Thoracic aorta endothelial cell (primary cell): ENCODE measurements around the gene MT1H. TPM values are rescaled to one million over a fixed set of nuclear protein-coding genes. Genes with fewer than 3 reads are reported as not detected.

ENCODE experiments used
- total RNA-seq: library from RNA; depleted of rRNA; stranded (reverse); fragments of >200 nt; gene quantifications from 2 replicates; pipeline ENCODE4 v1.2.3, GENCODE V29; 2012

MT1H gene
- total RNA-seq = not detected in 2 replicates

GRCh38 chr16:56669005-56669839 lies at the start of gene MT1H:
Gene MT1H (plus strand): TSS chr16:56669814. CDS start chr16:56669885, 71 bp downstream.

GRCh38 chr16:56625140-56625942 lies 44.3 kb upstream of the MT1H start, which contains the start of gene MT1E:
Gene MT1E (plus strand): TSS chr16:56625781. CDS start chr16:56625852, 71 bp downstream.

DNA sequence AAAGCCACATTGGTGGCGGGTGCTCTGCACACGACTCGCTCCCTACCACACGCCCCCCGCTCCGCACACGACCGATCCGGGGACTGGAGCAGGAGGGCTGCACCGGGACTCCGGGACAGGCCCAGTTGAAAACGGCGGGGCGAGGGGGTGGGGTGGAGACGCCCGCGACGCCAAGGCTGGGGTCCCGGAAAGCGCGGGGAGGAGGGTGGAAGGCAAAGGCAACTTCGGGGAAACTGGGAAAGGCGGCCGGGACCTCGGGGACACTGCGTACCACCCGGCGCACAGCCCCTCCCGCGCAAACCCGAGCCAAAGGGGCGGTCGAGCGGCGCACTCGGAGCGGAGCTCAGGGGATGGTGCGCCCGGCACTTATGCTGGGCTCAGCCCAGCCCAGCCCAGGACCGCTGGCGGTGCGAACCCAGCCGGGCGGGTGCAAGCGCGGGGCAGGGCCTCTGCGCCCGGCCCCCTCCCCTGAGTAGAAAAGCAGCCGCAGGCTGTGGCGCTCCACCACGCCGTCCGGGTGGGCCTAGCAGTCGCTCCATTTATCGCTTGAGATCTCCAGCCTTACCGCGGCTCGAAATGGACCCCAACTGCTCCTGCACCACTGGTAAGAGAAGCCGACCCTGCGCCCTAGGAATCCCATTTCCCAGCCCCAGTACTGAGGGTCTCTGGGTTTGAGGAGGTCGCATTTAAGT lies 37.3 kb upstream of the MT1H start, which contains the start of gene MT1M:
Gene MT1M (plus strand): TSS at position 504 of the 692 bp plus-strand sequence. CDS start 73 bp downstream, at position 577.

DNA sequence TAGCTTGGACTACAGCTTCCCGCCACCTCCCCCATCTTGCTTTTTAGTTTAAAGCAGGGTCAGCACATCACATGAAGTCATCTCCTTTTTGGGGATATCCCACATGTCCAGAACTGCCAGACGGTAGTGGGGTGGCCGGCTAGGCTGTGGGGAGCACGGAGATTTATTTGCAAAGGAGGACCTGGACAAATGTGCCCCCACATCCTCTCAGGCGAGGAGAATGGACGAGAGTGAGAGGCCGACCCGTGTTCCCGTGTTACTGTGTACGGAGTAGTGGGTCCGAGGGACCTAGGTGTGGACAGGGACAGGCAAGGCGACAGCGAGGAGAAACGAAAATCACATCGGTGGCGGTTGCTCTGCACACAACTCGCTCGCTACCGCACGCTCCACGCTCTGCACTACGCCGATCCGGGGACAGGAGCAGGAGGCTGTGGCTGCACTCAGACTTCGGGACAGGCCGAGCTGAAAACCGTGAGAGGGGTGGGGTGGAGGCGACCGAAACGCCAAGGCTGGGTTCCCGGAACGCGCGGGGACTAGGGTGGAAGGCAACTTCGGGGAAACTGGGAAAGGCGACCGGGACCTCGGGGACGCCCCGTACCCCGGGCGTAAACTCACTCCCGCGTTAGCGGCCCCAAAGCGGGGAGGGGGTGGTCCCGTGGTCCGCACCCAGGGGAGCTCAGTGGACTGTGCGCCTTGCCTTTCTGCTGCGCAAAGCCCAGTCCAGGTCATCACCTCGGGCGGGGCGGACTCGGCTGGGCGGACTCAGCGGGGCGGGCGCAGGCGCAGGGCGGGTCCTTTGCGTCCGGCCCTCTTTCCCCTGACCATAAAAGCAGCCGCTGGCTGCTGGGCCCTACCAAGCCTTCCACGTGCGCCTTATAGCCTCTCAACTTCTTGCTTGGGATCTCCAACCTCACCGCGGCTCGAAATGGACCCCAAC lies 31.5 kb upstream of the MT1H start, which contains the start of gene MT1A:
Gene MT1A (plus strand): TSS at position 853 of the 937 bp plus-strand sequence. CDS start 73 bp downstream, at position 926.

GRCh38 chr16:56651586-56651985 lies 18.0 kb upstream of the MT1H start, which contains the start of gene MT1B:
Gene MT1B (plus strand): TSS chr16:56651886. CDS start chr16:56651954, 68 bp downstream.

GRCh38 chr16:56657555-56658326 lies 11.9 kb upstream of the MT1H start, which contains the start of gene MT1F:
Gene MT1F (plus strand): TSS chr16:56657959. CDS start chr16:56658059, 100 bp downstream.

DNA sequence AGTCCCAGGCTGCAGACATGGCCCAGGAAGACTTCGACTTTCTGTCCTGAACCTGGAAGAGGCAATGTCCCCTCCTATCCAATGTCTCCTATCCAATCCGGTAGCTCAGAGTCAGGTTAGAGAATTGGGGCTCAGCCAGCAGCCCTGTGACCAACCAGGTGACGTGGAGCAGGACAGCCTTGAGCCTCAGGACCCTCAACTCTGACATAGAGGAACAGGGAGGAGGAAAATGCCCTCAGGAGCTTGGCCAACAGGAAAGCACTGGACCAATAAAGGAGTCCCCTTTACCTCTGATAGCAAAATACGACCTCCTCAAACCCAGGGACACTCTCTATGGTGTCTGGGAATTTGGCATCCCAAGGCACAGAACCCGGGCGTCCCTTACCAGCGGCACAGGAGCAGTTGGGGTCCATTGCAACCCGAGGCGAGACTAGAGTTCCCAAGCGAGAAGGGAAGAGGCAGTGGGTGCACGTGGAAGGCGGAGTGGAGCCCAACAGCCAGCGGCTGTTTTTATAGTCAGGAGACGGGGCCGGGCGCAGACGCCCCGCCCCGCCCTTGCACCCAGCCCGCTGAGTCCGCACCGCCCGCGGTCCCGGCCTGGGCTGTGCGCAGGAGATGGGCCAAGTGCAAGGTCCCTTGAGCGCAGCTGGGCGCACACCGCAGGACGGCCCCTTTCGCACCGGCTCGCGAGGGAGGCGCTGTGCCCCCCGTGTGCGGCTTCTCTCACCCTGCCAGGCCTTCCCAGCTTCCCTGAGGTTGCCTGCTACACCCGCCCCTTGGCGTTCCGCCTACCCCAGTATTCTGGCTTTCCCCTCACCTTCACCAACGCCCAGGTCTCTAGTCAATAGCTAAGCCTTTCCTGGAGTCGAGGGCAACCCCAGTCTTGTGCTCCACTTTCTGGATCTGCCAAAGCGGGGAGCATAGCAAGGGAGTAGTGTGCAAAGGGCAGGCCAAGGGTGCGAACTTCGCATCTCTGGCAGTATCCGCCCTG lies 1.7 kb upstream of the MT1H start, which contains the start of gene MT1G:
Gene MT1G (minus strand): TSS at position 485 of the 991 bp plus-strand sequence. CDS start 72 bp downstream, at position 413.

DNA sequence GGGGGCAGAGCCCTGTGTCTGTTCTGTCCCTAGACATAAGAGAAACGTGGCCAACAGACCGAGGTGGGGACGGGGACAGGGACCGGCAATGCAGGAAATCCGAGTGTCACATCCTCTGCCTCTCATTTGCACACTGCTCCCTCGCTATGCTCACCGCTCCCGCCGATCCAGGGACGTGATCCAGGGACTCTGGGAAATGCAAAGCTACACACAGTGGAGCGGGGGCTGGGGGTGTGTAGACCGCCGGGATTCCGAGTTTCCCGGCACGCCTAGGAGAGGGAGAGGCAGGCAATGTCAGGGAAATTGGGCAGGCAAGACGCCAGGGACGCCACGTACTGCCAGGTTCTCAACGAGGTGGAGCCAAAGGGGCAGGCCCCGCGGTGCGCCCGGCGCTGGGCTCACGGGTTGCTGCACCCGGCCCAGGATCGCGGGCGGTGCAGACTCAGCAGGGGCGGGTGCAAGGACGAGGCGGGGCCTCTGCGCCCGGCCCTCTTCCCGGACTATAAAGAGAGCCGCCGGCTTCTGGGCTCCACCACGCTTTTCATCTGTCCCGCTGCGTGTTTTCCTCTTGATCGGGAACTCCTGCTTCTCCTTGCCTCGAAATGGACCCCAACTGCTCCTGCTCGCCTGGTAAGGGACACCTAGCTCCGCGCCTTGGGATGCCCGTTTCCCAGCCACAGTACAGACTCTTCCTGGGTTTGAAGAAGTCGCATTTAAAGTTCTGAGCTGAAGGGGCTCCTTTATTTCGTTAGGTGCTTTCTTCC lies 12.5 kb downstream of the MT1H start, which contains the start of gene MT1X:
Gene MT1X (plus strand): TSS at position 532 of the 764 bp plus-strand sequence. CDS start 71 bp downstream, at position 603.

Other genes with a start within 250 kb of the MT1H start
- 152 and 165 TPM in 2 replicates for gene AMFR, start 244.3 kb upstream of the MT1H start, total RNA-seq
- gene NUDT21, start 218.5 kb upstream of the MT1H start, total RNA-seq = 160 and 190 TPM in 2 replicates
- gene OGFOD1, start 218.3 kb upstream of the MT1H start, total RNA-seq = 115 and 135 TPM in 2 replicates
- gene BBS2, start 149.8 kb upstream of the MT1H start, total RNA-seq = 37.3 and 43.9 TPM in 2 replicates
- gene MT4, start 104.7 kb upstream of the MT1H start, total RNA-seq = not detected in 2 replicates
- not detected in 2 replicates for gene MT3, start 80.3 kb upstream of the MT1H start, total RNA-seq
- 266 and 320 TPM in 2 replicates for gene MT2A, start 61.2 kb upstream of the MT1H start, total RNA-seq
- gene MT1E, start 44.0 kb upstream of the MT1H start, total RNA-seq = 139 and 259 TPM in 2 replicates
- gene MT1M, start 37.2 kb upstream of the MT1H start, total RNA-seq = 2.4 and 2.5 TPM in 2 replicates
- gene MT1A, start 31.1 kb upstream of the MT1H start, total RNA-seq = 3.2 and 5.6 TPM in 2 replicates
- gene MT1B, start 17.9 kb upstream of the MT1H start, total RNA-seq = not detected in 2 replicates
- gene MT1F, start 11.9 kb upstream of the MT1H start, total RNA-seq = 0.36 and 0.53 TPM in 2 replicates
- gene MT1G, start 1.7 kb upstream of the MT1H start, total RNA-seq = not detected in 2 replicates
- gene MT1X, start 12.7 kb downstream of the MT1H start, total RNA-seq = 48.5 and 48.7 TPM in 2 replicates
- gene NUP93, start 60.3 kb downstream of the MT1H start, total RNA-seq = 98.4 and 103 TPM in 2 replicates
- not detected in 2 replicates for gene SLC12A3, start 195.4 kb downstream of the MT1H start, total RNA-seq